ENCODE results near the gene TYROBP.

GRCh38 chr19:35887197-35887596 is 20.9 kb downstream of the TYROBP start:
- TF ChIP-seq ARNT (IDR thresholded peaks at IDR 0.05): no peak
- no peak for TF ChIP-seq BHLHE40 (IDR thresholded peaks at IDR 0.05; ENCODE audit: borderline replicate concordance)
- no peak for TF ChIP-seq SP1 (IDR thresholded peaks at IDR 0.05)
